NCI-H2171 (cell line): ENCODE measurements around the gene JPH2.
"Not testable (repeated sequence)": the region's sequence is repeated elsewhere in the genome, so short reads cannot be mapped to it uniquely, and the experiment has no call there.

ENCODE experiments used
- DNase-seq: peaks from one replicate; lab custom pipeline; 2025; lab: John Stamatoyannopoulos, UW

Gene JPH2

DNA sequence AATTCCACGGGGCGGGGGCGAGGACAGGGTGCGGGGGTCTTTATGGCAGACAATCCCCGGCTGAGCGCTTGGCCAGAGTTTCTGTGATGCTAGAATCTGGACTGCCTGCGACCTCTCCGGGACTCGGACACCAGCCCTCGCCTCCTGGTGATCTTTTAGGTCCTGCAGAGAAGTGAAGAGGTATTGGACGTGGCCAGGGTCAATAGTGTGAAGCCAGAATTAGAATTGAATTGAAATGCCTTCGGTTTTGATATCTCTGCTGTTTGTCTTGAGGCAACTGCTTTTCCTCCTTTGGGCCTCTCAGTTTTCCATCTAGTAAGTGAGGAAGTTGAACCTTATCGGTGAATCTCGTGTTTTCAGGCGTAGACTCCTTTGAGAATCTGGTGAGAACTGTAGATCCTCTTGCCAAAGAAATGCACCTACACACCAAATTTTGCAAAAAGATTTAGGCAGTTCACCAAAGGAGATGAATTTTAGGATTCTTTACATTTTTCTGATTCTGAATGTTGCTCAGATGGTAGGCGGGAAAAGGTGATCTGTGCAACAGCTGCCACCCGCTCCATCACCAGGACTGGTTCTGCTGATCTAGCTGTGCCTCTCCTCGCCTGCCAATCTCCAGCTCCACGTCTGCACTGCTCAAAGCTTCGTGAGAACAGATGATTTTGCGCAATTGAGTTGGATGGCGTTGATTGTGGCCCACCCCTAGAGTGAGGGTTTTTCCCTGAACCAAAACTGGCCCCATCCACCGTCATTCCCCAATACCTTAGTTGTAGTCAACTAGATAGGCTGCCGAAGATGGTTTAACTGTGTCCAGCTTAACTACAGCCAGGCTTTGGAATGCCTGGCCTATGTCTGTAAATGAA, 24.4 kb upstream of the JPH2 start:
- no peak for DNase-seq

DNA sequence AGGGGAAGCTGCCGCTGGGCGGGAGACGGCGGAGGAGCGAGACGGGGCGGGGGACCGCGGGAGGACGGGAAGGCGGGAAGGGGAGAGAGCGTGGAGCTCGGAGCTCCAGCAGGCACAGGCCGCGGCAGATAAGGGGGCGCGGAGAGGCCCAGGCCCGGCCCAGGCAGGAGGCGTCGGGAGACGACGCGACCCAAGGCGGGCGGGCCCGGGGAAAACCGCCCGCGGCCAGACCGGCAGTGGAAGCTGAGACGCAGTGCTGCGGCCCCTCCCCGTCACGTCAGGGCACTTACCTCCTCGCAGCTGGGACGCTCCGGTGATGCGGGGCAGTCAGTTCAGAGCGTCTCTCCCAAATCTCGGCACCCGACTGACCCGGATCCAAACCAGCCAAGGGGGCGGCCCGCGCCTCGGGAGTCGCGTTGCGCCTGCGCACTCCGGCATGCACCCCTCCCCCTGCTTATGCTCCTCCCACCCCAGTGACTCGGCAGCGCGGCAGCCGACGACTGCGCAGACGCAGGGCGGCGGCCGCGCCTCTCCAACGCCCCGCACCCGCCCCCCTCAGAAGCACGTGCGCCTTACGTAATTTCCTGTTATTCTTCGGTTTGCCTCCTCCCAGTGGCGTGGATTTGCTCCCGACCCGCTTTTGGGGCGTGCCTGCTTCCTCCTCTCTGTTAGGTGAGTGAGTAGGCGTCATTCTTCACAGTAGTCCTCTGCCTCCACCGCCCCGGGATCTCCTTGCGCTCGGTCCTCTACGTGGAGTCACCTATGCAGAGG, 23.6 kb upstream of the JPH2 start, which contains the start of gene OSER1:
TSS of gene OSER1 (minus strand) at position 366 of the 771 bp plus-strand sequence. CDS start 3,814 bp downstream, outside the sequence.
- peak; percentile 98 for DNase-seq

DNA sequence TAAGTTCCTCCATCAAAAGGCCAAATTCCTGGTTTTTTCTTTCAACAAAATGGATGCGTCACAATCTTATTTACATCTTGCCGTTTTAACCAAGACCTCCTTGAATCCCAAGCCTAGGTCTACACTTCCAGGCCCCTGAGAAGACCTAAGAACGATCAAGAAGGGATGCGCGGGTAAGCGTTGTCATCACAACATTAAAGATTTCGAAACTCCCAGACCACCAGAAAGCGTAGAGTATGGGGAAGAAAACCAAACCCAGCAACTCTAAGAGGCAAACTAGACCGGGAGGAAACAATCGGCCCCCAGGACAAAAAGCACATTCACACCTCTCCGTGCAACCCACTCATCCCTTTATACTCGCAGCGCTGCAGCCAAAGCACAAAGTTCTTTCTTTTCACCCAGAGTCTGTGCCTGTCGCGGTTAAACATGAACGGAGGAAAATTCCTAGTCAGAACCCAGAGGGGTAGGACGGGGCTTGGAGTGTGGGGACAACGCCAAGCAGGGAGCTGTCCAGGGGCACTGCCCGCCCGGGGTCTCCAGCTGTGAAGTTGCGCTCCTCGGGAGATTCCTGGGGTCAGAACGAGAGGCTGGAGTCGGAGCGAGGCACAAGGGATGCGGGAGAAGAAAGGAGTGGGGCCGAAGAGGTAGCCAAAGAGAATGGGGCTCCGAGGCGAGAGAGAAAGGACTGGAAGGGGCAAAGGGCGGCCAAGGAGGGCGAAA, 22.9 kb upstream of the JPH2 start:
- no peak for DNase-seq

DNA sequence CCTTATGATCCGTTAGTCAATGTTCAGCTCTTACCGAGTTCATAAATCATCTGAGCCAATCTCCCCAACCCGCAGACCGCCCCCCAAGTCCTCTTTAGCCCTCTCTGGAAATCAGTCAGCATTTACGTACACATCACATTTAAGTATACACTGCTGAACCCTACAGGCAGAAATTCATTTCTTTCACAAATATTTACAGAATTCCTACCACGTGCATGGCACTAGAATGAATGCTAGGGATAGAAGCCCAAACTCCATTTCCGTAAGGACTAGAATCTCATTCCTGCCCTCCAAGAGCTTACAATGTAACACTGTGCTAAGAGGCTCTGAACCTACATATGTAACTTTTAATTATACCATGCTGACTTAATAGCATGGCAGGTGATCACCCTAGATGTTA, 21.8 kb upstream of the JPH2 start:
- no peak for DNase-seq

DNA sequence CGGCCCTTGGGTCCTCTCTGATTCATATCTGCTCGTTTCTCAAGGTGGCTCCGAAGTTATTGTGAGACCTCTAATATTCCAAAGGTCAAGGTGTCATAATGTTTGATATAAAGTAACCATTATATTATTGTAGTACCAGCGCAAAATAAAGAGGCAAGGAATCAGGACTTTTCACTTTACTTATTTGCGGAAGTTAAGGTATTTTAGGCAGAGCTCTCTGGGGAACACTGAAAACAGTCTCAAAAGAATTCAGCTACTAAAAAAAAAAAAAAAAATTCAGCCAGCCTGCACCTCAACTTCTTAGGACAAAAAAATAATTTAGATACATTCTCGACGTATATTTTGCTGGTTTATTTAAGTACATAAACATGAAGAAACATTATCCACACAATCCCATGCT, 21.2 kb upstream of the JPH2 start:
- no peak for DNase-seq

DNA sequence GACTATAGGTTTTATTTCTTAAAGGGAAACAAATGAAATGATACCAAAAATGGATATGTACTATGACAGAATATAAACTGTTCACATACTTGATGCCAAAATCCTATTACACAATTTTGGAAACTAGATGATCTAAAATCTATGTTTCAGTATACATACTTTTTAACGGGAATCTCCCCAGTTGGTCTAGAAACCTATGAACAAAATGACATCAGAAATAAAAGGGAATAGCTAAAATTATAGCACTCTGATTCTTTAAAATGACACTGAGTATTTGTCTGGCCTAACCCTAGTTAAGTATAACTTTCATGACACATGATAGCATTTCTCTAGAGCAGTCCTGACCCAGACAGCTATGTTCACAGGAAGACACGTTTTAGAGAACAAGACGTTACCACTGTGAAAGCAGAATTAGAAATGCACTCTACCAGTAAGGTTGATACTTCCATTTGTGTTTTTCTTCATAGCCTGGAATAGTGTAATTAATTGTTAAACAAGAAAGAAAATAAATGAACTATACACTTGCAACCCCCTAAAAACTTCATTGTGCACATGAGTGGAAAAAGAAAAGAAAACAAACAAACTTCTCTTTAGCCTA, 20.2 kb upstream of the JPH2 start:
- DNase-seq: no peak

DNA sequence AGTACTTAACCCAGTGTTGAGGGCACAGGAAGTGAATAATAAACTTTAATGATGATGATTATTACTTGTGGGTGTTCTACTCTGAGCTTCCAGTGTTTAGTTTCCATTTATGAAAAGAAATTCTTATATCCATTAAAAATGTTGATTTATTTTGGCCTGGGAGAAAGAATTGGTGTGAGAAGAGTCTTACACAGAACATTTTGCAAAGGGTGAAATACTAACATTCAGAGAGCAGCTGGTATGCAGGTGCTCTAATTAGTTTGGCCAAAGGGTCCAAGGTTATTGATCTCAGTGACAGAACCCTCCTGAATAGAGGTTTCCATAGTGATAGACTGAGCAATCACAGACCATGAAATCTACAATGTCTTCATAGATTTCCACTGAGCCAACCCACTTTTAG, 19.1 kb upstream of the JPH2 start:
- DNase-seq: no peak

DNA sequence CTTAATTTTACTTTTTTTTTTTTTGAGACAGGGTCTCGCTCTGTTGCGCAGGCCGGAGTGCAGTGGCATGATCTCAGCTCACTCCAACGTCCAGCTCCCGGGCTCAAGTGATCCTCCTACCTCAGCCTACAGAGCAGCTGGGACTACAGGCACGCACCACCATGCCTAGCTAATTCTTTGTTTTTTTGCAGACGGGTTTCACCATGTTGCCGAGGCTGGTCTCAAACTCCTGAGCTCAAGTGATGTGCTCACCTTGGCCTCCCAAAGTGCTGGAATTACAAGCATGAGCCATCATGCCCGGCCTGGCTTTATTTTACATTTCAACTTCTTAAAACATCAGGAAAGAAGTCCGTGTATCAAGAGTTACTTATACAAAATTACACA, 17.8 kb upstream of the JPH2 start:
- no peak for DNase-seq

DNA sequence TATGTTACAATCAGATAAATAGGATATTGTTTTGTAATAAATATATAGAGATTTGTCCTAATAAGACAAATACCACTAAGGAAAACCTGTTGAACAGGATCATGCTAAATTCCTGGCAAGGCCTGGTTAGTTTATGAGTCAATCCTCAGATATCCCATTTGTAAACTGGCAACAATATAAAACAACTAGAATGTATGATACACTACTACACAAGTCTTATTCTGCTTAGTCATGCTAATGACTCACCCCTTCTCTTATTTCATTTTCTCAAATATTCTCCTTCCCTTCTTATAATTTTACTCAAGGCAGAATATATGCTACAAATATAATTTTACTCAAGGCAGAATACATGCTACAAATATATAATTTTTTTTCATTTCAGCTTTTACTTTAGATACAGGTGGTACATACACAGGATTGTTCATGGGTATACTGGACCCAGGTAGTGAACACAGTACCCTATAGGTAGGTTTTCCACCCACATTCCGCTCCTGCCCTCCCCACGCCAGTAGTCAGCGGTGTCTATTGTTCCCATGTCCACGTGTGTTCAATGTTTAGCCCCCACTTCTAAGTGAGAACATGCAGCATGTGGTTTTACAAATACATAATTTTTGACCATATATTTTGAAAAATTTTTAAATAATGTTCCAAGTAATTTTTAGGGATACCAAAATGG, 17.3 kb upstream of the JPH2 start:
- DNase-seq: no peak

DNA sequence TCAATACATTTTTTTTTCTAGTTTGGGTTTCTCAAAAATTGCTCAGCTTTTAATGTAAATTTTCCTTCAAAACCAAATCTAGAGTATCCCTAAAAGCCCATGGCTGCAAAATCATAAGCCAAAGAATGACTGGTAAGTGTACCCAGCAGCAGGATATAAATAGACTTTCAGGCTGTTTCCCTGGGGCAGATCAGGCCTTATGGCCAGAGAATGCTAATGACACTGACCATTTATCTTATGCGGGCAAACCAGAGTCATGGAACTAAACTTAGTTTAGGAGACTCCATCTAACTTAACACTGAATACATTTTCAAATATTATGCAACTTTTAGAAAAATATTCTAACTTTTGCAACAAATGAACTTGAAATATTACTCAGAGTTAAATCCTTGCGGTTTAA, 16.2 kb upstream of the JPH2 start:
- DNase-seq: no peak

DNA sequence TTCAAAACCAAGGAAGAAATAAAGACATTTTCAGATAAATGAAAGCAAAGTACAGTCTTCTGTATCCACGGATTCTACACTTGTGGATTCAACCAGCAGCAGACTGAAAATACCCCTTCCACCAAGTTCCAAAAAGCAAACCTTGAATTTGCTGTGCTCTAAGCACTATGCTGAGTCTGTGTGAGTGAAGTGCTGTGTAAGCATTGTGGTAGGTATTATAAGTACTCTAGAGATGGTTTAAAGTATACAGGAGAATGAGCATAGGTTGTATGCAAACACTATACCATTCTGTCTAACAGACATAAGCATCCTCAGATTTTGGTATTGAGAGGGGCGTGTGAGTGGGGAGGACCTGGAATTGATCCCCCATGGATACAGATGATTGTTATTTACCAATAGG, 14.0 kb upstream of the JPH2 start:
- DNase-seq: no peak

DNA sequence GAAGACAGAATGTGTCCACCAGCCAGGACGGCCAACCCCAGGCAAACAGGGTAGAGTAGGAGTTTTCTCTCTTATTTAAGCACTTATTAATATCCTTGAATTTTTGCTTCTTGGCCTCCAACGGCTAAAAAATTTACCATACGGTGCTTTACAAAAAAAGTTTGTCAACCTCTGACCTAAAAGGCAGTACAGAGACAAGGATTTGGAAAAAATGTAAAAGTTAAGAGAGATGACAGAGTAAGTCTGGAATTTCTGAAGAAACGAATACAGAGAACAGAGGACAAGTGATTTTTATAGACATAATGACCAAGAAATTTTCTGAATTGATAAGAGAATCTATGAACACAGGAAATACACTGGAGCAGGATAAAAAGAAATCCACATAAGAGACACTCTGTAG, 13.4 kb upstream of the JPH2 start:
- DNase-seq: no peak

DNA sequence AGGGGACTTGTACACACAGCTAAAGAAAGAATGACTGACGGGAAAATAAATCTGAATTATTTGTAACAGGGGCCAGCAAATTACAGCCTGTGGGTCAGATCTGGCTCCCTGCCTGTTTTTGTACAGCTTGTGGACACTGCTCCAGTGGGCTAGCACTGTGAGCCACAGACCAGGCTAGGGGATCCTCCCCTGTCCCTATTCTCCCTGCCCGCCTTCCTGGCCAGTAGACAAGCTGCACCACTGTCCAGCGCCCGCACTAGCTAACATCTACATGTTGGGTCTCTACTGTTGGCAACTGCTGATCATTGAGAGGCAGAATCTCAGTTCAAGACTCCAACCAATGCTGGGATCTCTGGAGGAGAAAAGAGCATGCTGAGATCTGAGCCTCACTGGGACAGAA, 12.9 kb upstream of the JPH2 start:
- DNase-seq: no peak

DNA sequence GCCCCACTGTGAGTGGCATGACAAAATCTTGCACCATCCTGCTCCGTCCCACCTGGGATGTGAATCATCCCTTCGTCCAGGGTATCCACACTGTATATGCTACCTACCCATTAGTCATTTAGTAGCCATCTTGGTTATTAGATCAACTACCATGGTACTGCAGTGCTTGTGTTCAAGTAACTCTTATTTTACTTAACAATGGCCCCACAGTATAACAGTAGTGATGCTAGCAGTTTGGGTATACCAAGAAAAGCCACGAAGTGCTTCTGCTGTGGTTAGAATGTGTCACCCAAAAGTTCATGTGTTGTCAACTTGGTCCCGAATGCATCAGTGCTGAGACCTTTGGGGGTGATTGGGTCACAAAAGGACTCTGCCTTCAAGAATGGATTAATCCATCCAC, 11.9 kb upstream of the JPH2 start:
- DNase-seq: no peak

DNA sequence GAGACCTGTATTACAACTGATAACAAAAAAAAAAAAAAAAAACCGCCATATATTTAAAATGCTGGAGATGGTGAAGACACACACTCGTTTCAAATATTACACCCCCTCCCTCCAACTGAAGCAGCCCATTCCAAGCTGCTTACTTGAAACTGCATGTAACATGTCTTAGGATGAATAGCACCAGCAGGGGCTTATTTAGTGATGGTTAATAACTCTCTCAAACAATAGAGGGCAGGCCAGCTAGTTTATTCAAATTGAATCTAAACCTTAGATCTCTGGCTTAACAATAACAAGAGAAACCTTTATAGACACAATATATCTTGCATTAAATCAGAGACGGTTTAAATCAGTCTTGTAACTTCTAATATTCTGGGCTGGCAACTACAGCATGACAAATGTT, 9.3 kb upstream of the JPH2 start:
- no peak for DNase-seq

DNA sequence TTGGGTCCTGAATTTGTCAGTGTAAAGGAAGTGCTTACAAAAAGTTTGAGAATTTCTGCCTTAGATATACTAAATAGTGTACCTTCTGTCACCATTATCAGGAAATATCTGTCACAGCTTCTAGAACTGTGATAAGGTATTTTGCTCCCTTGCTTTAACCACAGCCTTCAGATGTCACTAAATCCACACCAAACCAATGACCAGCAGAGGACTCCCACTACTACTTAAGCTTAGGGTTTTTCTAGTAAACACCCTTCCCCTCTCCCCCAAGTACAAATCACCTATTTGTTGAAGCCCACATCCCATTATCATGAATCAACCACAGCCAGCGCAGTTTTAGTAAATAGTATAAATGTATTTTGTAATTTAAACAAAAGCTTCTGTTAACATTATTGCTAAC, 8.6 kb upstream of the JPH2 start:
- no peak for DNase-seq

DNA sequence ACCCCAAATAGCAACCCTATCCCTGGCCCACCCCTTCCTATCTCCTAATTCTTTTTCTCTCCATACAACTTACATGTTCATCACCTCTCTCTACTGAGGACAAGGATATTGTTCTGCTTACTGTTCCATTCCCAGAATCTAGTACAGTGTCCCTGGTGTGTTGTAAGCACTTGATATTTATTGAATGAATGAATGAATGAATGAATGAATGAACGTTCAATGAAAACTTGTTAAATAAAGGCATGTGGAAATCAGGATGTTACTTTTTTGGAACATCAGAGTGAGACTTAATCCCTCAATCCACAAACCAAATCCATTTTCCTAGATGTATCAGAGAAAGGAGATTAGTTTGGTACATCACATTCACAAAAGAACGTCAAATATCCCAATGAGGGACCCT, 6.8 kb upstream of the JPH2 start:
- DNase-seq: no peak

DNA sequence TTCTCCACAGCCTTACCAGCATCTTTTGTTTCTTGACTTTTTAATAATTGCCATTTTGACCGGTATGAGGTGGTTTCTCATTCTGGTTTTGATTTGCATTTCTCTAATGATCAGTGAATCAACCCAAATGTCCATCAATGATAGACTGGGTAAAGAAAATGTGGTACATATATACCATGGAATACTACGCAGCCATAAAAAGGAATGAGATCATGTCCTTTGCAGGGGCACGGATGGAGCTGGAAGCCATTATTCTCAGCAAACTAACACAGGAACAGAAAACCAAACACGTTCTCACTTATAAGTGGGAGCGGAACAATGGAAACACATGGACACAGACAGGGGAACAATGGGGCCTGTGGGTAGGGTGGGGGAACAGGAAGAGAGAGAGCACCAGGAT, 4.7 kb upstream of the JPH2 start:
- DNase-seq: not testable (repeated sequence)

DNA sequence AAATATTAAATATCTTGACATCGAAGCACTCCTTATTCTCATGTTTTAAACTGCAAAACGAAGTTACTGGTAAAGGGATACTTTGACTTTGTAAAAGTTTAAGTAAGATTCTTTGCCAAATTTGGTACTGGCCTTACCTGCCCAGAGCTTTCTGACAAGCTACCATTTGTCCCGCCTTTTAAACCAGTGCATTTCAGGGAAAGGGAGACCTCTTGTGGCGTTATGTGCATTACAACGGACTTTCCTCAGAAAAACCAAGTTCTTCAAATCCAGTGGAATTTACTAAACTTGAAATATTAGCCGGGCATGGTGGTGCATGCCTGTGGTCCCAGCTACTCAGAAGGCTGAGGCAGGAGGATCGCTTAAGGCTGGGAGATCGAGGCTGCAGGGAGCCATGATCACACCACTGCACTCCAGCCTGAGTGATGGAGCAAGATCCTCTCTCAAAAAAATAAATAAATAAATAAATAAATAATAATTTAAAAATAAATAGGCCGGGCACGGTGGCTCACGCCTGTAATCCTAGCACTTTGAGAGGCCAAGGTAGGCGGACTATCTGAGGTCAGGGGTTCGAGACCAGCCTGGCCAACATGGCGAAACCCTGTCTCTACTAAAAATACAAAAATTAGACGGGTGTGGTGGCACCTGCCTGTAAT, 3.3 kb upstream of the JPH2 start:
- peak; percentile 48 for DNase-seq

DNA sequence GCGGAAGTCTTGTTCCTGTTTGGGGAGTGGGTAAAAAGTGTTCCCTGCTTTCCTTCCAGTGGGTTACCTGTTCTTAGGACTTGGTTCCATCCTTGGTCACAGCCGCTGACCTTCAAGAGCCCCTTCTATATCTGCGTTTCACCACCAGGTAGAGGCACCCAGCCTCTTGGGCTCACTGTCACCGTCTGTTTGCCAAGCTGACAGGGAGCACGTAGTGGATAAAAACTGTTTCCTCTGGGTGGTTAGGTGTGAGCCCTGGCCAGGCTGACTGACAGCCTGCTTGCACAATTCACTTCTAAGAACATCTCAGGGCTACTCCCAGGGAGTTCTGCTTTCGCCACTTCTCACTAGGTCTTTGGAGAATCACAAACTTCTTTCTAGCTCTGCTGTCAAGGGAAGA, 1.8 kb upstream of the JPH2 start:
- DNase-seq: no peak
